Stimulated activated CD8-positive, alpha-beta memory T cell treated with anti-CD3 and anti-CD28 coated beads, Interleukin-15, amount 100 ng/mL, for 4 hours (primary cell): Measurements from ENCODE around the gene A3GALT2.

Experiments used
- DNase-seq, 2 donors: peaks; one replicate each; pipeline ENCODE4 v3.0.0-alpha.2; 2020; ENCODE audit warnings: low read depth in 2 of 2

The A3GALT2 gene

DNA sequence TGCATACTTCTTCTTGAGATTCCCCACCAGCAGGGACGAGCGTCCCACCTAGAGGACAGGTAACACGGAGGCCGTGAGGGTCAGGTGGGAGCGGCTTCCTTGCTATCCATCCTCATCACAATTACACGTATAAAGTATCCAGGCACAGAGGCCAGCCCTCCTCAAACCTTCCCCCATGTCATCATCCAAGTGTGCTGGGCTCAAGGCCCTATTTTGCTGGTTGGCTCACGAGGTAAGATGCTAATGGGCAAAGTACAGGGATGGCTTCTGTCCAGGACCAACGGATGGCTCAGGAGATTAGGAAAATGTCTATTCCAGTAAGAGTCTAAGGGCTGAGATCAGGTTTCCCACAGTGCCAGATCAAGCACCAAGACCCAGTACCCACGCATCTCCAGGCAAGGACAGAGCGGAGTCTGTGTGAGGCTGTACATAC is 11.5 kb upstream of the A3GALT2 start:
- DNase-seq = no peak

GRCh38 chr1:33331444-33332356 is 10.8 kb upstream of the A3GALT2 start:
- no peak for DNase-seq

DNA sequence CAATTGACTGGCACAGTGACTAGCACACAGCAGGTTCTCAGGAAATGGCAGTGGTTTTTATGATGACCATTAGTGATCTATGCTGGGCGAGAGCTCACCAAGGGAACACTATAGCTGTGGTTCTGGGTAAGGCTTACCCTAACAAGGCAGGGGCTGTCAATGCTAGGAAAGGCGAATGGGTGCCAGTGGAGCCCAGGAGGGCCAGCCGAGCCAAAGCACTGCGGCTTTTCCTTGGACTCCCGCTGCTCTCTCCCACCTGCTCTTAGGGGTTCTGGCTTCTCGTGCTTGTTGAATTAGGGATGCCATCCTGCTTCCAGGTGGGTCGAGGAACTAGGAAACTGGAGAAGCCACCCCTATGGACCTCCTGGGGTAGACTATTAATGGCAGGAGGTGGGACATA is 10.0 kb upstream of the A3GALT2 start:
- DNase-seq = no peak

GRCh38 chr1:33330361-33330890 is 9.5 kb upstream of the A3GALT2 start:
- DNase-seq = no peak

DNA sequence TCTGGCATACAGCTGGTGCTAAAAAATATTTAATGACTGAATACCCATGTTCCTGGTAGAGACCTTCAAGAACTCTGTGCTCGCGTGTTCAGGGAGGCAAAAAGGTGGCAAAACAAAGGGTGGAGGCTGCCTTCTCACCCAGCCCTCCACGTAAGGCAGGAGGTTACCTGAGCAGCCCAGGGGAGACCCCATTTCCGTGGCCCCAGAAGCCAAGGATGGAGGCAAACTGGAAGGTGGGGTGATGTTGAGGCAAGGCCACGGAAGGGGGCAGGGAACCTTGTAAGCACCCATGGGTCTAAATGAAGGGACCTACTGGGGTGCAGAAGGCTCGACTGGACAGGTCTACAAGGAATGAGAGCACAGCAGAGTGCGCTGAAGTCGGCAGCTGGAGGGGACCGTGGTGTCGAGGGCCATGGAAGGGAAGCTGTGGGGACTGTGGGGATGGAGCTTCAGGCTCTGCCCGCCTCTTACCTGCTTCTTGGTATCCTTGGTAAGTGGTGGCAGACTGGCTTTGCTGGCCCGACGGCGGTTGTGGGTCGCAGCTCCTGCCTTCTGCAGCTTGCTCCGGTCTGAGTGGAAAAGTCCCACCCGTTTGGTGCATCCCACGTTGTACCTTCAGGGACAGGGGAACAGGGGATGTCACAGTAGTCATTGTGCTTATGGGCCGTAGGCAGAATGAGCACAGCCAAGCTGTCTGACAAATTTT is 8.9 kb upstream of the A3GALT2 start:
- no peak for DNase-seq

DNA sequence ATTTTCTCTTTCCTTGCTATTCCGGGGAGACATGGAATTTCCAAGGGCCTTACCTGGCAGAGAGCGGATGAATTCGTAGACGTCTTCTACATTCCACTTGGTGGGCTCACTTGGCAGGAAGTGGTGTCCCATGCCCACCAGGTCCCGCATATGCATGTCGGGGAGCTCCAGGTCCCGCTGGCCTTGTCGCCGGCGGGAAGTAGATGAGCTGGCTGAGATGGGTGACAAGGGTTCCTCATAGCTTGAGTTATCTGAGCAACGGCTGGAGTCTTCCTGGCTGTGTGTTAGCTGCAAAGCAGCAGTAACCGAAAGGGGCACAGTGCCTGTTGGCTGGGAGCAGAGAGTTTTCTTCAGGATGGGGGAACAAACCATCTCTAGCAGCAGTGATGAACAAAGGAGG is 7.9 kb upstream of the A3GALT2 start:
- DNase-seq = no peak

- DNase-seq = no peak
Observed at GRCh38 chr1:33327587-33328325, 6.9 kb upstream of the A3GALT2 start.

DNA sequence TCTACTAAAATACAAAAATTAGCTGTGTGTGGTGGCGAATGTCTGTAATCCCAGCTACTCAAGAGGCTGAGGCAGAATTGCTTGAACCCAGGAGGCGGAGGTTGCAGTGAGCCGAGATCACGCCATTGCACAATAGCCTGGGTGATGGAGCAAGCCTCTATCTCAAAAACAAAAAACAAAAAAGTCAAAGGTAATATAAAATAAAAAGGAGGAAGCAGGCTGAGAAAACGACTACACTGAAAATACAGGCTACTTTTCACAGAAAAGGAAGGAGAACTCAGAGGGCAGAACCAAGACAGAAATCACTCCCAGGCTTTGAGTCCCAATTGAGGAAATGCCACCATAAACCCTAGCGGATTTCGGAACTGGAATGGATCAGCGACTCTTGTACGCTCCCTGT is 5.9 kb upstream of the A3GALT2 start:
- no peak for DNase-seq

- DNase-seq = no peak
Observed at GRCh38 chr1:33324677-33325575, 4.0 kb upstream of the A3GALT2 start.

- no peak for DNase-seq
Observed at GRCh38 chr1:33323663-33324477, 3.0 kb upstream of the A3GALT2 start.

DNA sequence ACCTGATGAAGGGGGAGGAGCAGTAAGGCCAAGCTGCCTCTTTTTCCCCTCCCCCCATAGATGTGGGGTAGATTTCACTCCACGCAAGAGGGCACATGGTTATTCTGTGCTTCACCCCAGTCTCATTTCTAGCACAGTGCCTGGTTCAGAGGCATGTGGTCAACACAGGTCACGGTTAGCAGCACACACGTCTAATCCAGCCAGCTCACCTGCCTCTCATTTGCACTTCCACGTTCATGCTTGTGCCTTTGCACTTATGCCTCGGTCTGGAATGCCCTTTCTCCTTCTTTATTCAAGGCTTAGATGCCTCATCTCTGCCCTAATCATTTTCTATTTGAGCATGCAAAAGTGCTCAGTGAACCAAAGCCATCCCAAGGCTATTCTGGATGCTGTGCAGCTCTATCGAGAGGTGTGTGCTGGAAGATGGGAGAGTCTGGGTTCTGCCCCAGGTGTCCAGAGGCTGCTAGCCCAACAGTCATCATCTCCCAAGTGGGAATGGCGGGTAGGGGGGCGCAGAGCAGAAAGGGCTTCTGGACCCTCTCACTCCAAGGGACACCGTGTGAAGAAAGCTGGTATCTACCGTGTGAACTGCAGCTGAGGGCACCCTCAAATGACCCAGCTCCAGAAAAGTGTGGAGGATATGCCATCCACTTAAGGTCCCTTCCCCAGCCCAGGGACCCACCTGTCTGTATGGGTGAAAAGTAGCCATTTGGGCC is 2.1 kb upstream of the A3GALT2 start:
- DNase-seq = no peak

GRCh38 chr1:33322109-33322508 is 1.2 kb upstream of the A3GALT2 start:
- no peak for DNase-seq

DNA sequence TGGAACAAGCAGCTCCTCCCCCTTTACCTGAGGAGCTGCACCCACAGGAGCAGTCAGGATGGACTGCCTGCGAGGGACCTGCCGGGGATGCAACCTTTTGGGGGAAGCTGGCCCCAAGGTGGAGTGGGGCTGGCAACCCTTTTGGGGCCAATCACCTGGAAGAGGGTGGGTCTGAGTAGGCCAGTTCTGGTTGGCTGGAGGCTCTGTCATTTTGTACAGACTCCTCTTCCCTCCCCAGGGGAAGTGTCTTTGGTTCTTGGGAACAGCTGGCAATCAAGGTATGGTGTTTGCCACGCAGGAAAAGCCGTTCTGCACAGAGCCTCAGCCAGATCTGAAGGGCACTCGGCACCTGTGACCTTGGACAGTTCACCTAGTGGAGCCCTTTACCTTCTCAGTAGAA is 280 bp upstream of the A3GALT2 start:
- no peak for DNase-seq

- DNase-seq = no peak
Observed at GRCh38 chr1:33319949-33320618, 814 bp downstream of the A3GALT2 start.

GRCh38 chr1:33319186-33319948 is 1.5 kb downstream of the A3GALT2 start:
- DNase-seq = no peak

DNA sequence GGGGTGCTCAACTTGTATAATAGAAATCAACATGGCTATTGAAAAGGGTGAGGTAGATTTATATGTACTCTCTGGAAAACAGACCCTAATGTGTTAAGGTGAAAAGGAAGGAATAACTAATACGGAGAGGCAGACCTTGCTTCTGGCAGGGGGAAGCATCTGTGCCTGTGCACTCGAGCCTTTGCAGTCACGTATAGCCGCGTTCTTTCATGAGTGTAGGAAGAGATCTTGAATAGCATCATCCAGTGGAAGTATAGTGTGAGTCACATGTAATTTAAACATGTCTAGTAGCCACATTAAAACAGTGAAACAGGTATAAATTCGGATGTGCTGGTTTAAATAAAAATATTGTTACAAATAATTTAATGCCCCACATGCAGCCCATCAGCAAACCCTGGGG is 3.0 kb downstream of the A3GALT2 start:
- DNase-seq = no peak

- no peak for DNase-seq
Observed at GRCh38 chr1:33317354-33317753, 3.5 kb downstream of the A3GALT2 start.

DNA sequence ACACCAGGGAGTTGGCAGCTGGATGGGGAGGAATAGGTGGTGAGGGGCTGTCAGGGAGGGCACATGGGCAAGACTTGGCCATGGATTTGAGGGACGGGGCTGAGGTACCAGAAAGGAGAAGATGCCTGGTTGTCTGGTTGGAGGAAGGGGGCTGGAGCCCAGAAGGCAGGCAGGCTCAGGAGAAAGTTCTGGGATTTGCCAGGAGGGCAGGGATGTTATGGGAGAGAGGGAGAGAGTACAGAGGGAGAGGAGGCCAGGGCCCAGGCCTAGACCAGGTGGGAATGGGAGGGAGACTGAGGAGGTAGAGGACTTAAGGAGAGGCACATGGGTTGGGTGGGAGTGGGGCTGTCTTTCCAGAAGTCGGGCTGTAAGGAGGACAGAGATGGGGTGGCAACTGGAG is 4.3 kb downstream of the A3GALT2 start:
- DNase-seq = no peak
